Activated CD8-positive, alpha-beta memory T cell treated with anti-CD3 and anti-CD28 coated beads, Interleukin-2, amount 50 U/mL, for 1 hour (primary cell): ENCODE results near the gene ASMT.
"Not testable (repeated sequence)": the region's sequence is repeated elsewhere in the genome, so short reads cannot be mapped to it uniquely, and the experiment has no call there.

ENCODE experiments used
- DNase-seq: peaks from one replicate; pipeline ENCODE4 v3.0.0-alpha.2; 2020; ENCODE audit errors: extremely low read depth

ASMT gene

GRCh38 chrX:1649621-1650020, 34.8 kb downstream of the ASMT start:
- DNase-seq: no peak

DNA sequence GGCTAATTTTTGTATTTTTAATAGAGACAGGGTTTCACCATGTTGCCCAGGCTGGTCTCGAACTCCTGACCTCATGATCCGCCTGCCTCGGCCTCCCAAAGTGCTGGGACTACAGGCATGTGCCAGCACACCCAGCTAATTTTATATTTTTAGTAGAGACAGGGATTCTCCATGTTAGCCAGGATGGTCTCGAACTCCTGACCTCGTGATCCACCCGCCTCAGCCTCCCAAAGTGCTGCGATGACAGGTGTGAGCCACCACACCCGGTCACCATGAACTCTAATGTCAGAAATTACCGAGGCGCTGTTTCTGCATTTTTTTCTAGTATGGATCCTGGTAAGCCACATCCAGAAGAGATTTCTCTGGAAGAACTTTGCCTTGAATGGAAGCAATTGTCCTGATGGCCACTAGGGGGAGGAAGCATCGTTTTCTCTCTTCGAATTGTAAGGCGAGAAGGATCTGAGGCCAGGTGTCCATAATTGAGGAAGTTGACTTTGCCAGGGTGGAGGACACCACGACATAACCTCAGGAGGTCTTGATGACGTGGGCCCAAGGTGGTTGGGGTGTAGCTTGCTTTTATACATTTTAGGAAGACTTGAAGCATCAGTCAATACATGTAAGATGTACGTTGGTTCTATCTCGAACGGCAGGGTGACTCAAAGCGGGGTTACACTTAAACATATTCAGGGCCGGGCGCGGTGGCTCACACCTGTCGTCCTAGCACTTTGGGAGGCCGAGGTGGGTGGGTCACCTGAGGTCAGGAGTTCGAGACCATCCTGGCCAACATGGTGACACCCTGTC, 37.4 kb downstream of the ASMT start:
- DNase-seq: not testable (repeated sequence)

DNA sequence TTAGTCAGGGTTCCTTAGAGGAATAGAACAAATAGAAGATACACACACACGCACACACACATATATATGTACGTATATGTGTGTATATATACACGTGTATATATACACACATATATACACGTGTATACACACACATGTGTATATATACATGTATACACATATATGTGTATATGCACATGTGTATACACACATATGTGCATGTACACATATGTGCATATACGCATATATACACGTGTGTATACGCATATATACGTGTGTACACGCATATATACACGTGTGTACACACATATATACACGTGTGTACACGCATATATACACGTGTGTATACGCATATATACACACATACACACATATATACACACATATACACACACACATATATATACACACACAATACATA, 41.5 kb downstream of the ASMT start:
- no peak for DNase-seq

DNA sequence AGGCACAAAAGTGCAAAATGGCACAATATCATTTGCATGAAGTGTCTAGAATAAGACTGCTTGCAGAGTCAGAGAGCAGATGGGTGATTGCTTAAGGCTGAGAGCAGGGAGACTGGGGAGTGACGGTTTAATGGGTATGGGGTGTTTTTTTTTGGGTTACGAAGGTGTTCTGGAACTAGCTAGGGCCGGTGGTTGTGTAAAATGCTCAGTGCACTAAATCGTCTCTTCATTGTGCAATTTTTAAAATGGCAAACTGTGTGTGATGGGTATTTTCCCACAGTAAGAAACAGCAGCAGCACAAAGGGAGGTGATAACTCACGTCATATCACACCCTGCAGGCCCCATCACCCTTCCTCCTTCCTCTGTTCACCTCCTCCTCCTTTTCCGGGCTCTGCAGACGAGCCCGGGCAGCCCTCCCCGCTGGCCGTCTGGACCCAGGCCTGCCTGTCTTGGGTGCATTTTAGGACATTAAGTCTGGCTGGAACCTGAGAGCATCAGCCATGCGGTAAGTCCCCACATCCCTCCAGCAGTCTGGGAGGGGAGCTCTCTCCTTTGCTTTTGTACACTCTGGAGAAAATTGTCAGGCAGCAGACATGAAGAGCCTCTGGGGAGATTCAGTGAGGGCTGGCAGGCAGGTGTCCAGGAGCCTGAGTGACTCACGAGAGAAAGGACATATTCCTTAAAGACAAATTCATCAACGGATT, 42.7 kb downstream of the ASMT start:
- DNase-seq: no peak

DNA sequence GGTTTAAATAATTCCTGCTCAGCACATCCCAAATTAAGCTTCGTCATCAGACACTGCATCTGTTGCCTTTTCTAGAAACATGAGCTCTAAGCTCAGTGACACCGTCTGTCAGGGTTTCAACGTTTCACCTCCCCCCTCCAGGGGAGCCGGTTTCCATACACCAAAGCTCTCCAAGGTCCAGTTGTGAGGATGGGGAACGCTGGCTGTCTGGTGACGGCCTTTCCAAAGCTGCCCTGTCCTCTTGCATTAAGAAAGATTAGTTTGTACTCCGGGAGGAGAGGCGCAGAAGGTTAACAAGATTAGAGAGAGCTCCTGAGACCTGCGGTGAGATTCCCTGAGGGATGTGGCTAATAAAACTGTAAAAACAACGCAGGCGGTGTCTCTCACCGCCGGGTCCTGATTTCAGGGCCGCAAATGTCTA, 43.2 kb downstream of the ASMT start:
- no peak for DNase-seq

GRCh38 chrX:1659664-1660461, 45.0 kb downstream of the ASMT start:
- no peak for DNase-seq

DNA sequence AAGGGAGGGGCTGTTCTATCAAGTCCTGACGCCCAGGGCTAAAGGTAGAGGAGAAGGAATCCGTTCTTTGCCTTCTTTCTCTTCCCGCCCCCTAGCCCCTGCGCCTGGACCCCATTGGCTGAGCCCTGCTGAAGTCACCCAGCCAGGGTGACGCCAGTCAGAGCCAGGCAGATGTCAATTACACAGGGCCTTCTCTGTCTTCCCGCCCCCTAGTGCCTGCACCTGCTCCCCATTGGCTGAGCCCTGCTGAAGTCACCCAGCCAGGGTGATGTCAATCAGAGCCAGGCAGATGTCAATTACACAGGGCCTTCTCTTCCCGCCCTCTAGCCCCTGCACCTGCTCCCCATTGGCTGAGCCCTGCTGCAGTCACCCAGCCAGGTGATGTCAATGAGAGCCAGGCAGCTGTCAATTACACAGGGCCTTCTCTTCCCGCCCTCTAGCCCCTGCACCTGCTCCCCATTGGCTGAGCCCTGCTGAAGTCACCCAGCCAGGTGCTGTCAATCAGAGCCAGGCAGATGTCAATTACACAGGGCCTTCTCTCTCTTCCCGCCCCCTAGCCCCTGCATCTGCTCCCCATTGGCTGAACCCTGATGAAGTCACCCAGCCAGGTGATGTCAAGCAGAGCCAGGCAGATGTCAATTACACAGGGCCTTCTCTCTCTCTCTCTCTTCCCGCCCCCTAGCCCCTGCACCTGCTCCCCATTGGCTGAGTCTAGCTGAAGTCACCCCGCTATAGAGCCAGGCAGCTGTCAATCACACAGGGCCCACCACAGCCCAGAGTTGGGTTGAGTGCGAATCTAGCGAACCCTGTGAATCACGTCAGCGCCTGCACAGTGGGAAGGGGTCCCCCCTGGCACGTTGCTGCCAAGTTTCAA, 46.4 kb downstream of the ASMT start:
- peak; percentile 47 for DNase-seq

- DNase-seq: no peak
Measured at GRCh38 chrX:1661922-1662221, 47.0 kb downstream of the ASMT start.

GRCh38 chrX:1667566-1667965, 52.7 kb downstream of the ASMT start:
- no peak for DNase-seq

DNA sequence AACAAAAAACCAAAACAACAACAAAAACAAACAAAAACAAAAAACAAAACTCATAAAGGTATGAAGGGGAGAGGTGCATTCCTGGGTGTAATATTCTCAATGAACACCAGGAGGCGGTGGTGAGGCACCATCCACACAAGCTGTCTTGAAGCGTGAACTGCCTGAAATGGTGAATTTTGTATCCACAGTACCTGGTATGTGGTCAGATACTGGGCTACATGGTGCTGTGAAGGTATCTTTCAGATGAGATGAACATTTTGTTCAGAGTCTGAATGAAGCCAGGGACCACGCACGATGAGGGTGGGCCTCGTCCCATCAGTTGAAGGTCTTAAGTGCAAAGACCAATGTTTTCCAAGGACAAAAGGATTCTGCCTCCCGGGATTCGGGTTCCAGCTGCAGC, 58.5 kb downstream of the ASMT start:
- no peak for DNase-seq

- DNase-seq: no peak
Measured at GRCh38 chrX:1676866-1677265, 62.0 kb downstream of the ASMT start.

DNA sequence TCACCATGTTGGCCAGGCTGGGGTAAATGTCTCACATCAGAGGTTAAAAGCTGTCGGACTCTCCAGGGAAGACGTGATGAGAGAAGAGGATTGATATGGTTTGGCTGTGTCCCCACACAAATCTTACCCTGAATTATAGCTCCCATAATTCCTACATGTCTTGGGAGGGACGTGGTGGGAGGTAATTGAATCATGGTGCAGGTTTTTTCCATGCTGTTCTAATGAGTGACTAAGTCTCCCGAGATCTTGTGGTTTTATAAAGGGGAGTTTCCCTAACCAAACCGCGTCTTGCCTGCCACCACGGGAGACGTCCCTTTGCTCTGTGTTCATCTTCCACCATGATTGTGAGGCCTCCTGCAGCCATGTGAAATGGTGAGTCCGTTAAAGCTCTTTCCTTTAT, 64.4 kb downstream of the ASMT start:
- no peak for DNase-seq

GRCh38 chrX:1681439-1681838, 66.6 kb downstream of the ASMT start:
- no peak for DNase-seq

- DNase-seq: not testable (repeated sequence)
Measured at GRCh38 chrX:1681856-1682255, 67.0 kb downstream of the ASMT start.

GRCh38 chrX:1682501-1682900, 67.6 kb downstream of the ASMT start:
- DNase-seq: not testable (repeated sequence)

- not testable (repeated sequence) for DNase-seq
Measured at GRCh38 chrX:1684883-1685282, 70.0 kb downstream of the ASMT start.

- DNase-seq: not testable (repeated sequence)
Measured at GRCh38 chrX:1685444-1685880, 70.6 kb downstream of the ASMT start.

- DNase-seq: no peak
Measured at GRCh38 chrX:1686642-1687041, 71.8 kb downstream of the ASMT start.
